AG09309 (cell line): Measurements from ENCODE around the gene TNFAIP8L3.

ENCODE experiments used
- DNase-seq: peaks from one replicate; pipeline ENCODE4 v3.0.0-alpha.2; 2010; ENCODE audit warnings: low read depth
- H3K4me3 ChIP-seq: 2 replicates; pipeline ENCODE4 v1.5.1; 2011; ENCODE audit warnings: mild to moderate bottlenecking, low read depth, low read length, moderate library complexity; ENCODE audit not compliant: control insufficient read depth
- CTCF ChIP-seq: IDR thresholded peaks from 2 replicates; pipeline ENCODE4 v1.5.1; 2011; ENCODE audit warnings: mild to moderate bottlenecking, low read depth, low read length, inconsistent platforms; ENCODE audit not compliant: insufficient read depth, control insufficient read depth; ENCODE audit errors: missing control alignments

Gene TNFAIP8L3

GRCh38 chr15:51114437-51115119 is 19.9 kb upstream of the TNFAIP8L3 start:
- DNase-seq: no peak
- no peak for TF ChIP-seq CTCF
- H3K4me3 ChIP-seq: no peak overlapping the region

- no peak for TF ChIP-seq CTCF
- H3K4me3 ChIP-seq: no peak overlapping the region
- DNase-seq: no peak
Measured at GRCh38 chr15:51112078-51112477, 17.4 kb upstream of the TNFAIP8L3 start.

GRCh38 chr15:51111061-51111460 is 16.4 kb upstream of the TNFAIP8L3 start:
- DNase-seq: no peak
- H3K4me3 ChIP-seq: no peak overlapping the region
- TF ChIP-seq CTCF: no peak

- H3K4me3 ChIP-seq: no peak overlapping the region
- TF ChIP-seq CTCF: no peak
- no peak for DNase-seq
Measured at GRCh38 chr15:51110171-51110570, 15.5 kb upstream of the TNFAIP8L3 start.

- peak; percentile 75 for DNase-seq
- no peak for TF ChIP-seq CTCF
- no peak overlapping the region for H3K4me3 ChIP-seq
Measured at GRCh38 chr15:51108933-51109550, 14.3 kb upstream of the TNFAIP8L3 start.

GRCh38 chr15:51107612-51108011 is 12.9 kb upstream of the TNFAIP8L3 start:
- no peak overlapping the region for H3K4me3 ChIP-seq
- DNase-seq: no peak
- no peak for TF ChIP-seq CTCF
